Fibroblast of the aortic adventitia (primary cell): ENCODE measurements around the gene NLGN2. TPM values are rescaled to one million over a fixed set of nuclear protein-coding genes. Genes with fewer than 3 reads are reported as not detected.

Source experiments
- DNase-seq: peaks from one replicate; pipeline ENCODE4 v3.0.0-alpha.2; 2010; ENCODE audit warnings: low read depth
- H3K4me3 ChIP-seq: 2 replicates; pipeline ENCODE4 v1.5.1; 2011; ENCODE audit warnings: low read depth, mild to moderate bottlenecking, control low read depth, low read length, moderate library complexity
- CTCF ChIP-seq: IDR thresholded peaks from 2 replicates; pipeline ENCODE4 v1.5.1; 2011; ENCODE audit warnings: mild to moderate bottlenecking, low read length, control low read depth, inconsistent platforms; ENCODE audit not compliant: insufficient read depth
- total RNA-seq: library from RNA; depleted of rRNA; stranded (reverse); fragments of >200 nt; gene quantifications from 2 replicates; pipeline ENCODE4 v1.2.3, GENCODE V29; 2012; ENCODE audit warnings: low replicate concordance

Gene NLGN2
- total RNA-seq, 1 donor: 7.0 TPM

GRCh38 chr17:7370853-7371252 lies 36.8 kb upstream of the NLGN2 start:
- no peak for TF ChIP-seq CTCF
- H3K4me3 ChIP-seq: no peak overlapping the region
- DNase-seq: no peak

- DNase-seq: no peak
- no peak overlapping the region for H3K4me3 ChIP-seq
- TF ChIP-seq CTCF: no peak
These were observed 33.3 kb upstream of the NLGN2 start for GRCh38 chr17:7374353-7374752.

- no peak for TF ChIP-seq CTCF
- no peak overlapping the region for H3K4me3 ChIP-seq
- no peak for DNase-seq
These were observed 28.5 kb upstream of the NLGN2 start for GRCh38 chr17:7379134-7379533.

GRCh38 chr17:7380321-7380720 lies 27.3 kb upstream of the NLGN2 start:
- peak; percentile 74 for DNase-seq
- no peak for TF ChIP-seq CTCF
- H3K4me3 ChIP-seq: no peak overlapping the region

- peak within 1 kb of the TSS; percentile 25 for H3K4me3 ChIP-seq
- TF ChIP-seq CTCF: no peak
- DNase-seq: no peak
These were observed 26.6 kb upstream of the NLGN2 start, which contains the start of gene TNK1 for GRCh38 chr17:7380855-7381683. Gene TNK1 (plus strand): TSS chr17:7381089. CDS start chr17:7382927, 1,838 bp downstream.

GRCh38 chr17:7382901-7383300 lies 24.7 kb upstream of the NLGN2 start:
- no peak overlapping the region for H3K4me3 ChIP-seq
- no peak for DNase-seq
- TF ChIP-seq CTCF: no peak
